A549 (cell line): ENCODE results near the gene FANCG. TPM values are rescaled to one million over a fixed set of nuclear protein-coding genes. Genes with fewer than 3 reads are reported as not detected.

Experiments used
- ATAC-seq, 2 experiments: fragments of 200-7000 bp in 1 of 2; fragments of >200 bp in 1 of 2; cut with Nextera tagmentation in 1 of 2; cut with Tn5 transposase in 1 of 2; 3 replicates each; pipeline versions ENCODE4 v1.8.0 to v1.9.1; 2018 to 2020; ENCODE audit warnings: mild to moderate bottlenecking in 1 of 2, moderate library complexity in 1 of 2
- CTCF ChIA-PET: fragments of 300-600 bp; sonication (Branson Sonifier 250); formaldehyde crosslinking; extraction: SDS; loops from one replicate; lab custom pipeline; 2021; ENCODE audit warnings: antibody characterized with exemption, inconsistent platforms; lab: Yijun Ruan, JAX
- POLR2A ChIA-PET: fragments of 350-600 bp; formaldehyde crosslinking; extraction: SDS; loops from one replicate; lab custom pipeline; 2021; ENCODE audit warnings: antibody characterized with exemption, inconsistent platforms; lab: Yijun Ruan, JAX
- DNase-seq, 2 experiments: peaks; one replicate each; pipeline versions ENCODE4 v3.0.0 to v3.0.0-alpha.2; 2011 to 2016; ENCODE audit warnings: low read depth in 1 of 2, low spot score in 1 of 2
- FAIRE-seq: peaks from 2 replicates; lab custom pipeline; 2011; peaks lifted over from hg19 to GRCh38; lab: Jason Lieb, UNC
- H3K27ac ChIP-seq, 2 experiments: fragments of >200 bp; sonication (Bioruptor Twin); formaldehyde crosslinking; 3 replicates each; pipeline ENCODE4 v1.5.1; 2016 to 2017
- H3K4me1 ChIP-seq: fragments of >200 bp; sonication (Bioruptor Twin); formaldehyde crosslinking; 3 replicates; pipeline ENCODE4 v1.6.1; 2016
- H3K4me2 ChIP-seq: fragments of >200 bp; sonication (Bioruptor Twin); formaldehyde crosslinking; 3 replicates; pipeline ENCODE4 v1.6.1; 2016
- H3K4me3 ChIP-seq: fragments of >200 bp; sonication (Bioruptor Twin); formaldehyde crosslinking; 3 replicates; pipeline ENCODE4 v1.5.1; 2016
- H3K9me3 ChIP-seq: fragments of >200 bp; sonication (Bioruptor Twin); formaldehyde crosslinking; 3 replicates; pipeline ENCODE4 v1.6.1; 2016
- BCL3 ChIP-seq: fragments of >200 bp; sonication (Bioruptor Twin); formaldehyde crosslinking; IDR thresholded peaks from 3 replicates; pipeline ENCODE4 v1.6.1; 2016
- BHLHE40 ChIP-seq: IDR thresholded peaks from 2 replicates; pipeline ENCODE4 v1.6.1; 2012; ENCODE audit warnings: low read depth, low read length, inconsistent platforms
- CEBPB ChIP-seq, 2 experiments: fragments of >200 bp in 1 of 2; sonication (Bioruptor Twin) in 1 of 2; formaldehyde crosslinking in 1 of 2; IDR thresholded peaks; 2 replicates each; pipeline ENCODE4 v1.6.1; 2012 to 2016
- CHD4 ChIP-seq: fragments of 200-600 bp; sonication (generic); IDR thresholded peaks from 2 replicates; pipeline ENCODE4 v1.6.1; 2016; ENCODE audit warnings: antibody characterized with exemption, mild to moderate bottlenecking, borderline replicate concordance
- CTCF ChIP-seq: fragments of >200 bp; sonication (Bioruptor Twin); formaldehyde crosslinking; IDR thresholded peaks from 3 replicates; pipeline ENCODE4 v1.5.1; 2016
- EP300 ChIP-seq, 2 experiments: fragments of >200 bp; sonication (Bioruptor Twin); formaldehyde crosslinking; IDR thresholded peaks; 2 replicates in 1 of 2; 3 replicates in 1 of 2; pipeline ENCODE4 v1.6.1; 2016 to 2017
- ESRRA ChIP-seq: fragments of 150-350 bp; IDR thresholded peaks from 2 replicates; pipeline ENCODE4 v1.6.1; 2014; ENCODE audit warnings: mild to moderate bottlenecking, low read length, borderline replicate concordance
- FOSB ChIP-seq: fragments of 250-450 bp; sonication (Bioruptor Pico); IDR thresholded peaks from 2 replicates; pipeline ENCODE4 v1.5.0; 2020; ENCODE audit warnings: mild to moderate bottlenecking, moderate library complexity
- FOSL2 ChIP-seq, 2 experiments: fragments of 450-650 bp in 1 of 2; fragments of >200 bp in 1 of 2; sonication (Bioruptor Twin) in 1 of 2; formaldehyde crosslinking; IDR thresholded peaks; 2 replicates each; pipeline versions ENCODE4 v1.5.0 to v1.6.1; 2016 to 2020; ENCODE audit warnings: mild to moderate bottlenecking in 1 of 2, moderate library complexity in 1 of 2
- GATA3 ChIP-seq: IDR thresholded peaks from 2 replicates; pipeline ENCODE4 v1.6.1; 2012; ENCODE audit warnings: borderline replicate concordance
- HES2 ChIP-seq: fragments of >200 bp; sonication (Bioruptor Twin); formaldehyde crosslinking; IDR thresholded peaks from 2 replicates; pipeline ENCODE4 v1.6.1; 2016
- HOXB13 ChIP-seq: fragments of 250-450 bp; sonication (Bioruptor Pico); IDR thresholded peaks from 2 replicates; pipeline ENCODE4 v1.5.0; 2020; ENCODE audit warnings: low read depth, mild to moderate bottlenecking, moderate library complexity
- HOXB5 ChIP-seq: fragments of 250-450 bp; sonication (Bioruptor Pico); IDR thresholded peaks from 2 replicates; pipeline ENCODE4 v1.5.0; 2020; ENCODE audit warnings: mild to moderate bottlenecking, moderate library complexity
- JUNB ChIP-seq: fragments of >200 bp; sonication (Bioruptor Twin); formaldehyde crosslinking; IDR thresholded peaks from 2 replicates; pipeline ENCODE4 v1.6.1; 2016
- KDM1A ChIP-seq: fragments of 200-600 bp; sonication (generic); IDR thresholded peaks from 2 replicates; pipeline ENCODE4 v1.6.1; 2016; ENCODE audit warnings: low read depth, mild to moderate bottlenecking
- NFE2L2 ChIP-seq: fragments of 150-350 bp; conservative IDR thresholded peaks from 2 replicates; pipeline ENCODE4 v1.6.1; 2014; ENCODE audit warnings: low read length
- PBX3 ChIP-seq: IDR thresholded peaks from 2 replicates; pipeline ENCODE4 v1.6.1; 2012
- PHF8 ChIP-seq: fragments of 200-600 bp; sonication (generic); IDR thresholded peaks from 2 replicates; pipeline ENCODE4 v1.6.1; 2016; ENCODE audit warnings: low read depth, mild to moderate bottlenecking, antibody characterized with exemption, moderate library complexity, borderline replicate concordance
- POLR2A ChIP-seq: IDR thresholded peaks from 2 replicates; pipeline ENCODE4 v1.6.1; 2012; ENCODE audit warnings: mild to moderate bottlenecking, low read length
- RARB ChIP-seq: fragments of 250-450 bp; sonication (Bioruptor Pico); IDR thresholded peaks from 2 replicates; pipeline ENCODE4 v1.8.0; 2021; ENCODE audit warnings: mild to moderate bottlenecking, moderate library complexity
- REST ChIP-seq: fragments of 200-600 bp; sonication (generic); IDR thresholded peaks from 2 replicates; pipeline ENCODE4 v1.6.1; 2016; ENCODE audit warnings: antibody characterized with exemption, mild to moderate bottlenecking, moderate library complexity
- SMC3 ChIP-seq: fragments of >200 bp; sonication (Bioruptor Twin); formaldehyde crosslinking; IDR thresholded peaks from 3 replicates; pipeline ENCODE4 v1.6.1; 2018; ENCODE audit warnings: inconsistent platforms
- ZFP36 ChIP-seq: fragments of 450-650 bp; IDR thresholded peaks from 2 replicates; pipeline ENCODE4 v1.6.1; 2014; ENCODE audit warnings: borderline replicate concordance; ENCODE audit not compliant: partially characterized antibody
- ZNF302 ChIP-seq: fragments of 250-450 bp; sonication (Bioruptor Pico); IDR thresholded peaks from 2 replicates; pipeline ENCODE4 v1.9.0; 2021; ENCODE audit warnings: inconsistent platforms, mild to moderate bottlenecking, moderate library complexity
- ZSCAN20 ChIP-seq: fragments of 250-450 bp; sonication (Bioruptor Pico); IDR thresholded peaks from 2 replicates; pipeline ENCODE4 v1.8.0; 2022; ENCODE audit warnings: mild to moderate bottlenecking, moderate library complexity
- WGBS: methylation state at CpG from one replicate; pipeline ENCODE4 v1.1.6; 2017; ENCODE audit errors: missing lambda C conversion rate; 5-methylcytosine and 5-hydroxymethylcytosine counted together
- polyA plus RNA-seq, 4 experiments: library from polyadenylated mRNA; depleted of rRNA in 3 of 4; stranded (reverse); fragments of >200 nt; fragmentation: RNase III in 1 of 4; extraction: RNeasy Plus Mini Kit Qiagen cat#74134 plus additional on column Dnase treatment in 1 of 4; gene quantifications; 2 replicates in 3 of 4; 3 replicates in 1 of 4; pipeline ENCODE4 v1.2.3, GENCODE V29; 2011 to 2017

The FANCG gene
- polyA plus RNA-seq, 2 of the 4 experiments (the other 2 are of a cell fraction) = 34.9 to 53.5 TPM

- WGBS = 90% methylated on average over 8 of the region's 8 CpGs
- H3K4me1 ChIP-seq = peaks cover 21% of the 10 kb centered on the region
- CTCF ChIA-PET = interaction anchor here (0.9 to 7.7 kb wide), 2 partner anchors 10 to 20 kb away, joined by 3 to 99 read pairs; partner anchors contain the start of gene PIGO
- POLR2A ChIA-PET = no interaction called here
- no peak for TF ChIP-seq EP300 (IDR thresholded peaks at IDR 0.05)
- TF ChIP-seq HOXB13 = no peak
- TF ChIP-seq JUNB = no peak
- TF ChIP-seq FOSB = no peak
- TF ChIP-seq POLR2A = no peak
- TF ChIP-seq BHLHE40 = no peak
- no peak for TF ChIP-seq KDM1A
- no peak for TF ChIP-seq FOSL2 (IDR thresholded peaks at IDR 0.05)
- no peak for TF ChIP-seq FOSL2 (CRISPR knock-in tag; IDR thresholded peaks at IDR 0.05)
- TF ChIP-seq BCL3 = no peak
- no peak for TF ChIP-seq CTCF
- TF ChIP-seq HOXB5 (CRISPR knock-in tag) = no peak
- no peaks in the 10 kb centered on the region for H3K9me3 ChIP-seq
- no peak for ATAC-seq
- no peak overlapping the region for H3K4me2 ChIP-seq
- no peak for FAIRE-seq
- no peak overlapping the region for H3K4me3 ChIP-seq
- no peak for DNase-seq
- no peak overlapping the region for H3K27ac ChIP-seq
Measured at GRCh38 chr9:35074791-35075190, 5.0 kb downstream of the FANCG start.

GRCh38 chr9:35074141-35074540, 5.6 kb downstream of the FANCG start:
- 96% methylated on average over 6 of the region's 6 CpGs for WGBS
- H3K4me1 ChIP-seq = peaks cover 27% of the 10 kb centered on the region
- CTCF ChIA-PET = interaction anchor here (7.7 kb wide), 1 partner anchor 20 kb away, joined by 99 read pairs; the partner anchor contains the start of gene PIGO
- no peak overlapping the region for H3K4me2 ChIP-seq
- ATAC-seq (no peak), DNase-seq (no peak), FAIRE-seq (no peak)
- no peak overlapping the region for H3K4me3 ChIP-seq
- no peaks in the 10 kb centered on the region for H3K9me3 ChIP-seq
- POLR2A ChIA-PET = no interaction called here
- TF ChIP-seq SMC3 = no peak
- no peak for TF ChIP-seq ZFP36
- no peak for TF ChIP-seq FOSB
- no peak for TF ChIP-seq PBX3
- no peak for TF ChIP-seq PHF8
- no peak for TF ChIP-seq CHD4
- TF ChIP-seq HES2 = no peak
- TF ChIP-seq NFE2L2 = no peak
- no peak for TF ChIP-seq REST
- TF ChIP-seq ZNF302 (CRISPR knock-in tag) = no peak
- TF ChIP-seq ESRRA = no peak
- TF ChIP-seq BHLHE40 = no peak
- no peak for TF ChIP-seq ZSCAN20 (CRISPR knock-in tag)
- no peak for TF ChIP-seq GATA3
- no peak for TF ChIP-seq RARB
- no peak for TF ChIP-seq CEBPB (IDR thresholded peaks at IDR 0.05)
- no peak for TF ChIP-seq CTCF
- no peak overlapping the region for H3K27ac ChIP-seq
